HepG2 (cell line): Measurements from ENCODE around the gene MAN2B2. TPM values are rescaled to one million over a fixed set of nuclear protein-coding genes. Genes with fewer than 3 reads are reported as not detected.

ENCODE experiments used
- ATAC-seq: fragments of 200-7000 bp; cut with Tn5 transposase; 3 replicates; pipeline ENCODE4 v1.9.1; 2020; ENCODE audit warnings: mild to moderate bottlenecking, moderate library complexity
- BruUV-seq: library from RNA; stranded (reverse); fragments of 400-500 nt; replicated peaks from 2 replicates; lab custom pipeline; 2021; lab: Mats Ljungman, UMichigan
- CTCF ChIA-PET: fragments of 300-600 bp; formaldehyde crosslinking; extraction: SDS; loops from one replicate; lab custom pipeline; 2021; ENCODE audit warnings: low total read pairs, inconsistent platforms, low intra/inter-chr PET ratio; lab: Yijun Ruan, JAX
- POLR2A ChIA-PET: fragments of 350-600 bp; sonication (Branson Sonifier 250); formaldehyde crosslinking; loops from one replicate; lab custom pipeline; 2020; ENCODE audit warnings: antibody characterized with exemption, inconsistent platforms; lab: Yijun Ruan, JAX
- DNase-seq: peaks from one replicate; pipeline ENCODE4 v3.0.0-alpha.2; 2015; ENCODE audit warnings: low spot score
- FAIRE-seq: peaks from 3 replicates; lab custom pipeline; 2011; peaks lifted over from hg19 to GRCh38; lab: Jason Lieb, UNC
- H2AFZ ChIP-seq: one replicate; pipeline ENCODE4 v1.6.1; 2011; ENCODE audit warnings: low read length, inconsistent platforms
- H3K27ac ChIP-seq: fragments of 300-600 bp; 3 replicates; pipeline ENCODE4 v1.8.0; 2011; ENCODE audit warnings: mixed run types, mild to moderate bottlenecking, mixed read lengths, low read length, inconsistent platforms; ENCODE audit not compliant: insufficient read depth; ENCODE audit errors: extremely low read length
- H3K27me3 ChIP-seq, 2 experiments: fragments of 200-600 bp in 1 of 2; 2 replicates in 1 of 2; 3 replicates in 1 of 2; pipeline versions ENCODE4 v1.6.0 to v1.8.0; 2011; ENCODE audit warnings: low read length in 2 of 2, mild to moderate bottlenecking in 2 of 2, moderate library complexity in 2 of 2, inconsistent platforms in 1 of 2; ENCODE audit not compliant: insufficient read depth in 2 of 2, control insufficient read depth in 1 of 2
- H3K36me3 ChIP-seq, 2 experiments: fragments of 200-600 bp in 1 of 2; replicated peaks in 1 of 2; 2 replicates in 1 of 2; 3 replicates in 1 of 2; pipeline versions ENCODE4 v1.5.1 to v1.8.0; 2011; ENCODE audit warnings: low read length in 2 of 2, inconsistent platforms in 1 of 2; ENCODE audit not compliant: insufficient read depth in 2 of 2, control insufficient read depth in 1 of 2
- H3K4me1 ChIP-seq: 2 replicates; pipeline ENCODE4 v1.5.1; 2012; ENCODE audit warnings: low read length, inconsistent platforms; ENCODE audit not compliant: insufficient read depth
- H3K4me2 ChIP-seq: 2 replicates; pipeline ENCODE4 v1.6.0; 2011; ENCODE audit warnings: low read depth, low read length, inconsistent platforms
- H3K4me3 ChIP-seq, 3 experiments: fragments of 200-600 bp in 1 of 3; sonication (generic), shearing (Covaris generic) in 1 of 3; replicated peaks in 1 of 3; 2 replicates each; pipeline ENCODE4 v1.5.1; 2011 to 2016; ENCODE audit warnings: low read length in 3 of 3, inconsistent platforms in 2 of 3, low read depth in 2 of 3, mild to moderate bottlenecking in 2 of 3, control low read depth in 1 of 3, mixed read lengths in 1 of 3; ENCODE audit not compliant: insufficient read depth in 1 of 3
- H3K79me2 ChIP-seq: one replicate; pipeline ENCODE4 v1.6.1; 2011; ENCODE audit warnings: low read length, inconsistent platforms; ENCODE audit not compliant: insufficient read depth
- H3K9ac ChIP-seq: 2 replicates; pipeline ENCODE4 v1.6.0; 2011; ENCODE audit warnings: mild to moderate bottlenecking, low read depth, low read length, inconsistent platforms; ENCODE audit not compliant: insufficient read depth
- H3K9me3 ChIP-seq: 2 replicates; pipeline ENCODE4 v1.5.1; 2012; ENCODE audit warnings: mild to moderate bottlenecking, low read length
- H4K20me1 ChIP-seq: 2 replicates; pipeline ENCODE4 v1.6.0; 2011; ENCODE audit warnings: inconsistent platforms, mild to moderate bottlenecking, low read length, moderate library complexity; ENCODE audit not compliant: insufficient read depth
- FOXA3 ChIP-seq: IDR thresholded peaks from 2 replicates; pipeline ENCODE4 v1.6.1; 2016; ENCODE audit warnings: missing genetic modification reagents, missing compliant biosample characterization
- NR2F6 ChIP-seq, 2 experiments: IDR thresholded peaks; 2 replicates each; pipeline ENCODE4 v1.6.1; 2016; ENCODE audit warnings: antibody characterized with exemption in 1 of 2, mild to moderate bottlenecking in 1 of 2
- NRL ChIP-seq: sonication (generic); formaldehyde crosslinking; IDR thresholded peaks from 2 replicates; pipeline ENCODE4 v1.5.0; 2020; ENCODE audit warnings: missing genetic modification reagents, mild to moderate bottlenecking, moderate library complexity, borderline replicate concordance
- RBM22 ChIP-seq: fragments of 200-400 bp; formaldehyde crosslinking; optimal IDR thresholded peaks from 2 replicates; pipeline ENCODE3; 2017; ENCODE audit warnings: mild to moderate bottlenecking, low read length, moderate library complexity
- REPIN1 ChIP-seq: sonication (generic); formaldehyde crosslinking; IDR thresholded peaks from 2 replicates; pipeline ENCODE4 v1.8.0; 2022; ENCODE audit warnings: missing genetic modification reagents, low read depth, mild to moderate bottlenecking, borderline replicate concordance
- SMYD3 ChIP-seq: sonication (generic); formaldehyde crosslinking; IDR thresholded peaks from 2 replicates; pipeline ENCODE4 v1.8.1; 2023; ENCODE audit warnings: mild to moderate bottlenecking, missing genetic modification reagents
- SP4 ChIP-seq: sonication (generic); formaldehyde crosslinking; IDR thresholded peaks from 2 replicates; pipeline ENCODE4 v1.8.1; 2023; ENCODE audit warnings: mild to moderate bottlenecking, missing genetic modification reagents
- TOPORS ChIP-seq: sonication (generic); formaldehyde crosslinking; IDR thresholded peaks from 2 replicates; pipeline ENCODE4 v1.8.0; 2023; ENCODE audit warnings: mild to moderate bottlenecking, missing genetic modification reagents
- ZNF20 ChIP-seq: sonication (generic); formaldehyde crosslinking; IDR thresholded peaks from 2 replicates; pipeline ENCODE4 v1.4.0; 2020; ENCODE audit warnings: mild to moderate bottlenecking, moderate library complexity, missing genetic modification reagents
- ZNF431 ChIP-seq: sonication (generic); formaldehyde crosslinking; IDR thresholded peaks from 2 replicates; pipeline ENCODE4 v1.9.0; 2022; ENCODE audit warnings: missing genetic modification reagents, low read depth, mild to moderate bottlenecking, borderline replicate concordance
- ZNF530 ChIP-seq: sonication (generic); formaldehyde crosslinking; IDR thresholded peaks from 2 replicates; pipeline ENCODE4 v1.5.0; 2020; ENCODE audit warnings: low read depth, mild to moderate bottlenecking, missing genetic modification reagents
- WGBS: methylation state at CpG from one replicate; pipeline ENCODE4 v1.1.6; 2017; ENCODE audit warnings: low lambda C conversion rate; 5-methylcytosine and 5-hydroxymethylcytosine counted together
- in situ Hi-C: cut with HindIII; loops from 2 replicates; pipeline ENCODE4 v1.10.0; 2017; ENCODE audit warnings: low pct_unique_long_range_greater_than_20kb; ENCODE audit not compliant: extremely low pct_ligation_motif_present
- intact Hi-C: fragments of 100-400 bp; cut with micrococcal nuclease; formaldehyde crosslinking; loops from one replicate; pipeline ENCODE4 v1.10.0; 2022; ENCODE audit not compliant: unreplicated experiment
- polyA plus RNA-seq, 8 experiments: library from polyadenylated mRNA; depleted of rRNA in 3 of 8; stranded (reverse) in 7 of 8; unstranded in 1 of 8; fragments of >200 nt; fragmentation: Illumina TruSeq in 4 of 8; extraction: Trizol in 4 of 8; gene quantifications; 2 replicates each; pipeline versions ENCODE4 v1.2.1 to v1.2.3, GENCODE V29; 2011 to 2016; ENCODE audit warnings: low read depth in 4 of 8, missing spikeins in 1 of 8, mixed read lengths in 1 of 8; ENCODE audit not compliant: insufficient read depth in 1 of 8
- total RNA-seq, 5 experiments: library from RNA; depleted of rRNA; stranded (reverse); fragments of >200 nt; fragmentation: Illumina TruSeq; extraction: Trizol; gene quantifications; 2 replicates each; pipeline ENCODE4 v1.2.3, GENCODE V29; 2016; ENCODE audit warnings: low read depth in 1 of 5
- TF ChIP-seq, protein P1 (sequence below): sonication (generic); formaldehyde crosslinking; IDR thresholded peaks from 2 replicates; pipeline ENCODE4 v1.4.0; 2020; ENCODE audit warnings: mild to moderate bottlenecking, missing genetic modification reagents
- TF ChIP-seq, protein P2 (sequence below): sonication (generic); formaldehyde crosslinking; IDR thresholded peaks from 2 replicates; pipeline ENCODE4 v1.5.0; 2020; ENCODE audit warnings: missing genetic modification reagents
- TF ChIP-seq, protein P3 (sequence below): sonication (generic); IDR thresholded peaks from 2 replicates; pipeline ENCODE4 v1.6.1; 2016; ENCODE audit warnings: low read depth, borderline replicate concordance

The MAN2B2 gene
- total and polyA plus RNA-seq, 2 of the 13 experiments (the other 11 are each of a cell fraction or from before 2014, with no cell fraction given), result 4.8 to 5.4 TPM

DNA sequence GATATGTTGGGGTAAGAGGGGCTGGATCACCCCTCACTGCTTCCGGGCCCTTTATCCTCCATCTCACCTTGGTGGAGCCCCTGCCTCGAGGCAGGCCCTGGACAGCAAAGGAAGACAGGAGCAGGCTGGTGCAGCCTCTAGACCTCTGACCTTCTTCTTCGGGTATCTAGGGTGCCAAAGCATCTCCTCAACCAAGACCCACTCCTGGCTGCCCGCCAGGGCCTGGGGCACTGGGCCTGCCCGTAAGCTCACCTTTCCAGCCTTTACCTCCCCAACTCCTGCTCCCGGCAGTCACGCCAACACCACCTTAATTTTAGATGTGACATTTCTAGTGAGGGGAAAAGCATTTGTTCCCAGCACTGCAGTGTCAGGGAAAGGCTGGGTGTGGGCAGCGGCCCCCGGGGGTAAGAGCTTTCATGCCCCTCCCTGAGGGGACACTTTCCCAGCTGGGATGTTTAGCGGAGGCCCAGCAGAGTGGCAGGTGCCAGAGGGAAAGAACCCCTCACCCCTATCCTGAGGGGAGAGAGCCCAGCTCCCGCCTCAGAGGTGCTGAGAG is 6.7 kb downstream of the MAN2B2 start:
- H3K4me3 ChIP-seq, result no peak overlapping the region
- no peak for ATAC-seq
- no peak for DNase-seq

More for the DNA sequence above, 6.7 kb downstream of the MAN2B2 start:
- 95% methylated on average over 9 of the region's 11 CpGs for WGBS
- no peaks in the 10 kb centered on the region for H4K20me1 ChIP-seq
- H3K4me1 ChIP-seq, result no peaks in the 10 kb centered on the region
- no peak for FAIRE-seq
- no peak overlapping the region for H3K27ac ChIP-seq
- no peak overlapping the region for H3K4me2 ChIP-seq
- no peaks in the 10 kb centered on the region for H3K9me3 ChIP-seq
- intact Hi-C loops, result no loop called here
- no peaks in the 10 kb centered on the region for H3K79me2 ChIP-seq
- in situ Hi-C loops, result no loop called here
- no peak overlapping the region for H2AFZ ChIP-seq
- no peak overlapping the region for H3K9ac ChIP-seq
- H3K27me3 ChIP-seq, result no peaks in the 10 kb centered on the region; a peak in 1 of 5 replicates
- no peak for TF ChIP-seq TOPORS
- TF ChIP-seq, protein P1, sequence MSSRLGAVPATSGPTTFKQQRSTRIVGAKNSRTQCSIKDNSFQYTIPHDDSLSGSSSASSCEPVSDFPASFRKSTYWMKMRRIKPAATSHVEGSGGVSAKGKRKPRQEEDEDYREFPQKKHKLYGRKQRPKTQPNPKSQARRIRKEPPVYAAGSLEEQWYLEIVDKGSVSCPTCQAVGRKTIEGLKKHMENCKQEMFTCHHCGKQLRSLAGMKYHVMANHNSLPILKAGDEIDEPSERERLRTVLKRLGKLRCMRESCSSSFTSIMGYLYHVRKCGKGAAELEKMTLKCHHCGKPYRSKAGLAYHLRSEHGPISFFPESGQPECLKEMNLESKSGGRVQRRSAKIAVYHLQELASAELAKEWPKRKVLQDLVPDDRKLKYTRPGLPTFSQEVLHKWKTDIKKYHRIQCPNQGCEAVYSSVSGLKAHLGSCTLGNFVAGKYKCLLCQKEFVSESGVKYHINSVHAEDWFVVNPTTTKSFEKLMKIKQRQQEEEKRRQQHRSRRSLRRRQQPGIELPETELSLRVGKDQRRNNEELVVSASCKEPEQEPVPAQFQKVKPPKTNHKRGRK (CRISPR knock-in tag), result no peak
- no peak for TF ChIP-seq REPIN1 (CRISPR knock-in tag)
- TF ChIP-seq, protein P2, sequence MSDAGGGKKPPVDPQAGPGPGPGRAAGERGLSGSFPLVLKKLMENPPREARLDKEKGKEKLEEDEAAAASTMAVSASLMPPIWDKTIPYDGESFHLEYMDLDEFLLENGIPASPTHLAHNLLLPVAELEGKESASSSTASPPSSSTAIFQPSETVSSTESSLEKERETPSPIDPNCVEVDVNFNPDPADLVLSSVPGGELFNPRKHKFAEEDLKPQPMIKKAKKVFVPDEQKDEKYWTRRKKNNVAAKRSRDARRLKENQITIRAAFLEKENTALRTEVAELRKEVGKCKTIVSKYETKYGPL (CRISPR knock-in tag), result no peak
- no peak for TF ChIP-seq RBM22
- TF ChIP-seq SP4 (CRISPR knock-in tag), result no peak
- no peak for TF ChIP-seq ZNF431 (CRISPR knock-in tag)
- no peak for TF ChIP-seq ZNF20 (CRISPR knock-in tag)
- no peak for TF ChIP-seq SMYD3 (CRISPR knock-in tag)
- no peak for TF ChIP-seq ZNF530 (CRISPR knock-in tag)
- no peak for TF ChIP-seq NRL
- no peak for TF ChIP-seq NR2F6 (IDR thresholded peaks at IDR 0.05)
- no peak for TF ChIP-seq NR2F6 (CRISPR knock-in tag; IDR thresholded peaks at IDR 0.05)
- TF ChIP-seq, protein P3, sequence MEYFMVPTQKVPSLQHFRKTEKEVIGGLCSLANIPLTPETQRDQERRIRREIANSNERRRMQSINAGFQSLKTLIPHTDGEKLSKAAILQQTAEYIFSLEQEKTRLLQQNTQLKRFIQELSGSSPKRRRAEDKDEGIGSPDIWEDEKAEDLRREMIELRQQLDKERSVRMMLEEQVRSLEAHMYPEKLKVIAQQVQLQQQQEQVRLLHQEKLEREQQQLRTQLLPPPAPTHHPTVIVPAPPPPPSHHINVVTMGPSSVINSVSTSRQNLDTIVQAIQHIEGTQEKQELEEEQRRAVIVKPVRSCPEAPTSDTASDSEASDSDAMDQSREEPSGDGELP, result no peak
- TF ChIP-seq FOXA3, result no peak
- TF ChIP-seq, all 625 proteins: peak for 0
- no TSS peak for BruUV-seq
- peaks cover 7 to 16% of the 10 kb centered on the region in 2 experiments; a peak in 3 of 5 replicates for H3K36me3 ChIP-seq
- ChIA-PET CTCF (no interaction called here), POLR2A (no interaction called here)
